Amniotic epithelial cell (primary cell): Measurements from ENCODE around the gene KIFAP3.

Experiments
- DNase-seq: peaks from one replicate; pipeline ENCODE4 v3.0.0-alpha.2; 2010; ENCODE audit warnings: low read depth

Gene KIFAP3

DNA sequence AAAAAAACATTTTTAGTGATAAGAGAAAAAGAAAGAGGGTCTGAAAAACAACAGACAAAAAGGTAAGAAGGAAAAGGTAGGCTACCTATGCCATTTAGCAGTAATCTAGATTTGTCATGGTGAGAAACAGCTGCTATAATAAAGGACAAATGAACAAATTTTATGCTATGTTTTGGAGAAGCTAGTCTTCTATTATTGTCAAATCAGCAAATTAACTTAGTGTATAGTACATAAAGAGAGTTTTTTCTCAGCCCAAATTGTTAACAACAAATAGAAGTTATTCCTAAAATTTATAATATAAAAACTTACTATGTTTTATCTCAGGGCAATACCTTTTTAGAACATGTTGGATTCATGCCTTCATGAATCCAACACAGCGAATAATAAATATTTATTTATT lies 88.7 kb downstream of the KIFAP3 start:
- no peak for DNase-seq

DNA sequence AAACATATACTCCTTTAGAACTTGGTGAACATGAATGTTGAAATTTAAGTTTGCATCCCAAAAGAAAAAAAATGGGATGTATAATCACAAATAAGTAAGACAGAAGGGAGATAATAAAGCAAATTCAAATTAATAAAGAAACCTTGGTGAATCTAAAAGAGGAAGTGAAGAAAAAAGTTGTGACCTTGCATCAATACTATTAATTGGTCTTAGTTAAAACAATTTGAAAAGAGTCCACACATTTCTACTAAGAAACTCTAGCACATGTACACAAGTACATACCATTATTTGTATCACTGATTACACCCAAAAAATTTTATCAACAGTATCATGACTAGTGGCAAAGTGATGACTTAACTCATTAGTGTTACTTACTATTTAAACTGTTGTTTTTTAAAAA lies 100.4 kb downstream of the KIFAP3 start:
- DNase-seq = no peak

DNA sequence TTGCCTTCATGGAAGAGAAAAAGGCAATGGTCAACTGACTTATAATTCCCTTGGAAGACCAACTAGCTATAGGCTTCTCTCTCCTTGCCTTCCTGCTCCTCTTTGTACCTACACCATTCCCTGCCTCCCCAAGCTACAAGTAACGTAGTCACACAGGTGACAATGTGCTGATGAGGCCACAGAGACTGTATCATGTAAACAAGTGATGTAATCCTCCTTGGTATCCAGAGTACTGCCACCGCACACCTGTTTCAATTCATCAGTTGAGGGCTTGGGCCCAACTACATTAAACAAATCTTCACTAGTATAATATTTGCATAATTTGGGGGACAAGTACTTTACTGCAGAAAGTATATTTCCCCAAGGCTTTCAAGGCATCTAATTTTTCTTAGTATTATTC lies 104.4 kb downstream of the KIFAP3 start:
- no peak for DNase-seq

DNA sequence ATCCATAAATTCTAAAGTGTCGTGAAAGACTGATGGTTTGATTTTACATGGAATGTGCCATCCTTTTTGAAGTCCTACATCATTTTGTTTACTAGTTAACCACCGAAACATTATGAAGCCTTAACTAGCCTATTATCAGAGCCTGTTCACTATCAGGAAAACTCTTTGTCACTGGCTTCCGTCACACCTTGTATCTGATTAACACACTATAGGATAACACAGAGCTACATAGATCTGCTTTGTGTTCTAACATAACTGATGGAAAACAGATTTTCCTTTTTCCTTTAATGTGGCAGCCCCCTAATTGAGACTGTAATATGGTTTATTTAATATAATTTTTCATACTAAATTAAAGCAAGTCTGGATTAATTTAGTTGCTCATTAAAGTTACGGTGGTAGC lies 106.3 kb downstream of the KIFAP3 start:
- DNase-seq = no peak

DNA sequence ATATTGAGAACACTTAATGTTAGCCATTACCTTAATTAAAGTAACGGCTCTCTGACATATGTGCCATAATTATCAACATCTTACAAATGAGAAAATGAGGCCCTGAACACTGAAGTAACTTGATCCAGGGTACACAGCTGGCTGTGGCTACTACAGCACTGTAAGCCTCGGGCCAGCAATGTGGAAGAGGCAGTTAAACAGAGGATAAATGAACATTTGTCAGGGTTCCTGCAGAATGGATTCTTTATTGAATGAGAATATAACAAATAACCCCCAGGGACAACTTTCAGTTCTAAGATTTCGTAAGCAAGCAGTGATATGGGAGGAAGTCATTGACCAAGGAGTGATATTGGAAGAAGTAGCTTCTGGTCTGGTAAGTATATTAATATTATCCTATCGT lies 110.3 kb downstream of the KIFAP3 start:
- DNase-seq = no peak

DNA sequence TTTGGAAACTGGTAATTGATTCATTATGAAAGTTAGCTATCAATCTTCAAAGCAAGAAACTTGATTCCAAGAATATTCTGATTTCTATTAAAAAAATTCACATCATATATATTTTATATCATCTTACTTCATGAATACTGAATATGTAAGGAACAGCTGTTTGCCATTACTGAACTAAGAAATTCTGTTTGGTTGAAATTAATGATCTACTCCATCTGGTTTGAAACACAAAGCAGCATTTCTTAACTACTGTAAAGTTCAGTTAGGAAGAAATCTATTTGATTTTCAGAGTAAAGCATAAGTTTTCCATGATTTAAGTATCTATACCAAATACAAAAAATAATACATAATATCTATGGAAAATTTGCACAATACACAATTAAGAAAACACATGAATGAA lies 114.8 kb downstream of the KIFAP3 start:
- DNase-seq = no peak

DNA sequence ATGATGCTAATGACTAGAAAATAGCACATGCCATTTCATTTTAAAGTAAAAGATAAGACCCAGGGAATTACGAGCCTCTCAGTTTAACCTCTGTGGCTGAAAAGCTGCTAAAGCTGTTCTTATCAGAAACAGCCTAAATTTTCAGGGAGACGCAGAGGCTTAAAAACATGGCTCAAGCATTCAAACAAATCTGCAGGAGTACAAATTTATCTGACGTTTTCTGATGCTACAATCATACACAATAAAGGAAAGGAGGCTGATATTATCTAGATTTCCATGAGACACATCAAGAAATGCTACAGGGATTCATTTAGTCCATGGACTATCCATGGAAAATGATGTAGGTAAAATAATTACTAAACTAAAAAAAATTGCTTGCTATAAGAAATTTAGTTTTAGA lies 115.5 kb downstream of the KIFAP3 start:
- DNase-seq = no peak

DNA sequence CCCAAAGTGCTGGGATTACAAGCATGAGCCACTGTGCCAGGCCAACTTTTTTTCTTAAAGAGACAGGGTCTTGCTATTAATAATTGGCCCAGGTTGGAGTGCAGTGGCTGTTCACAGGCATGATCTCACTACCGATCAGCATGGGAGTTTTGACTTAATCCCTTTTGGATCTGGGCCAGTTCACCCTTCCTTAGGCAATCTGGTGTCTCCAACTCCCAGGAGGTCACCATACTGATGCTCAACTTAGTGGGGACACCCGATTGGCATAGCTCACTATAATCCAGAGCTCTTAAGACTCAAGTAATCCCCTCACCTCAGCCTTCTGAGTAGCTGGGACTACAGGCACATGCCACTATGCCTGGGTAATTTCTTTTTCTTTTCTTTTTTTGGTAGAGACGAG lies 116.6 kb downstream of the KIFAP3 start:
- DNase-seq = no peak

DNA sequence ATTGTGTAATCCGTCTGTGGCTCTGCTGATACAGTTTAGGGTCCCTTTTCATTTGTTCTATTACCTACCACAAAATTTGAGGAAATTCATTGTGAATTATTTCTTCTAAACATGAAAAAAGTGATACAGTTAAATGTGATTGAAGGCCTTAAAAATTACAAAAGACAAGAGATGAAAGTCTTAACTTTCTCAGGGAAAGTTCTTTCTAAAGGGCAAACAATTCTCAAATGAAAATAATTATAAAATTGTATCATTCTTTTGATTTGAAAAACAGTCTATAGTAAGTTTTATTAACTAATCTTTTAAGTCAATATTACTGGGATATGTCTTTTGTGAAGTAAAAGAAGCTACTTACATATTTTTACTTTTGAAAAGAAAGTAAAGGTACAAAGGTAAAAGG lies 123.4 kb downstream of the KIFAP3 start:
- DNase-seq = no peak

DNA sequence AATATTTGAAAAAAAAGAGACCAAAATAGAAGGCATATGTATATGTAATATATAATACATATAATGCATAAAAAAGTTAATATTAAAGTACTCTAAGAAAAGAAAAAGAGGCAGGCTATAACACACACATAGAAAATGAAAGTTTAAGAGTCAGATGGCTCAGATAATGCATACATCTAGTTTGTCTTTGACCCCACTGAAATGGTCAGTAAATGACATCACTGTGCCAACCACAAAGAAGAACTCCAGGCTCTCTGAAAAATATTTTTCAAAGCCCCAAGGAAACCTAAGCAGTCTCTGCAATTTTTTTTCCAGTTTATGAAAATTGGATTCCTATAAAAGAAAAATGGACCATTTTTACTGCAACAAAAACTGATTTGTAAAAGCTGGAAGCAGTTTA lies 125.4 kb downstream of the KIFAP3 start:
- peak; percentile 63 for DNase-seq

DNA sequence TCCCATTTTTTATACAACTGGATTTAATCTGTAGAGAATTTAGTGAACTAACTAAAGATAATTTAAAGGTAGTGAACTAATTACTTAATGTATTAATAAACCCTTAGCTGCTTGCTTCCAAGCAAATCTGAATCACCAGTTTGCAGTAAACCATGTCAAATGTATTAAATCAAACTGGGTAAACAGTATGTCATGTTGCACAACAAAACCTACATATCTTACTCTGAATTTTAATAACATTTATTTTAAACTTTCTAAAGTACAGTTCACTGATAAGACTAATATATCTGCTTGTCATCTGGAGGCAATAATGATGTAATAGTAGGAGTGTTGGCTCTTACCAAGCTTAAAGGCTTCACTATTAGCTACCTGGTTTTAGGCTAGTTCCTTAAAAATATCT lies 128.3 kb downstream of the KIFAP3 start:
- DNase-seq = peak; percentile 52

DNA sequence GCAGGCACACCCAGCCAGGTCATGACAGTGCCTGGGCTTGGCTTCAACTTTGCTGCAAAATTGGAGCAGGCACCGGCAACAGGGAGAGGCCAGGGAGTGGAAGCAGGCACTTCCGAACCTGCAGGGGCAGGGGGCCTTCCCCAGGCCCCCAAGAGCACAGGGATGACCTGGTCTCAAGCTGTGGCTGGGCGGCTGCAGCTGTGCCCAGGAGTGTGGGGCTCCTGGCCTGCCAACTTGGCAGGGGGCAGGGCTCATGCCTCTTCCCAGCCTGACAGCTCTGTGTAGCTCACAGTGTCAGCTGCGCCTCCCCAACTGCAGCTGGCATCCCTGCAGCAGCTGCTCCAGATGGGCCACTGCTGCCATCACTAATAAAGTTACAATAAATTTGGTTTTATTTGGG lies 129.3 kb downstream of the KIFAP3 start:
- DNase-seq = no peak

DNA sequence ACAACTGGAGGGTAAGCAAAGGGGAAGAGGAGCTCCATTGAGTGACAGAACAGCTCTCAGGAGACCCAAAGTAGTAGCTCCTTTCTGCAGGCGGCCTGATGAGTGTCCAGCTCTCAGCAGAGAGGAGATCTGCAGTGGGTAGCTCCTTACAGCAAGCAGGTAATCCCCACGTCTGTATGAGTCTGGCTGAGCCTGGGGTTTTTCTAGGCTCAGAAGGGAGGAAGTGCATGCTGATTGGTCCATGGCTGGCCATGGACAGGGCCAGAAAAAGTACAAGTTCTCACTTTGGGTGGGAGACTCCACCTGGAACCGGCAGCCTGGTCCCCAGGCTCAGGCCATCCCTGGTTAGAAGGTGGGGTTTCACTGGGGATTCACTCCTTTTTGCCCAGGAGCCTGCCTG lies 129.9 kb downstream of the KIFAP3 start:
- no peak for DNase-seq

DNA sequence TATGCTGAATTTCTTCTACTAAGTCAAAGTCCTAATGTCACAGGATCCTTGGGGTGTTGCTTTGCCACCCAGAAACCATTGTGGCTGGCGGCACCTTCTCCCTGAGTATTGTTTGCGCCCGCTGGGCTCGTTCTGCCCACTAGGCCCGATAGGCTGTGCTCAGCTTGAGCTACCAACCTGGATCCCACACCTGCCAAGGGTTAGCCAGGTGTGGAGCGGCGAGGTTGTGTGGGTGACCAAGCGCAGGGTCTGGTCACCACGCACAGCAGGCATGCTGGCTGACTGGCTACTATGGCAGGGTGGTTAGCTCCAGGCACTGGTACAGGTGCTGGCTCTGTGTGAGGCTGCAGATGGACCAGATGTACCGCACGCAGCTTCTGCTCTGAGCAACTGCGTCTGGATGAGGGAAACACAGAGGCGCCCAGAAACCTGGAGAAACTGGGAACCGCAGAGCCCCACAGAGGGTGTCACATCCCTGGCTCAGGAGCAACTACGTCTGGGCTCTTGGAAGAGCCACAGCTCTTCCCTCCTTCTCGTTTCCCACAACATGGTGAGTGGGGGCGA lies 130.4 kb downstream of the KIFAP3 start:
- DNase-seq = no peak

DNA sequence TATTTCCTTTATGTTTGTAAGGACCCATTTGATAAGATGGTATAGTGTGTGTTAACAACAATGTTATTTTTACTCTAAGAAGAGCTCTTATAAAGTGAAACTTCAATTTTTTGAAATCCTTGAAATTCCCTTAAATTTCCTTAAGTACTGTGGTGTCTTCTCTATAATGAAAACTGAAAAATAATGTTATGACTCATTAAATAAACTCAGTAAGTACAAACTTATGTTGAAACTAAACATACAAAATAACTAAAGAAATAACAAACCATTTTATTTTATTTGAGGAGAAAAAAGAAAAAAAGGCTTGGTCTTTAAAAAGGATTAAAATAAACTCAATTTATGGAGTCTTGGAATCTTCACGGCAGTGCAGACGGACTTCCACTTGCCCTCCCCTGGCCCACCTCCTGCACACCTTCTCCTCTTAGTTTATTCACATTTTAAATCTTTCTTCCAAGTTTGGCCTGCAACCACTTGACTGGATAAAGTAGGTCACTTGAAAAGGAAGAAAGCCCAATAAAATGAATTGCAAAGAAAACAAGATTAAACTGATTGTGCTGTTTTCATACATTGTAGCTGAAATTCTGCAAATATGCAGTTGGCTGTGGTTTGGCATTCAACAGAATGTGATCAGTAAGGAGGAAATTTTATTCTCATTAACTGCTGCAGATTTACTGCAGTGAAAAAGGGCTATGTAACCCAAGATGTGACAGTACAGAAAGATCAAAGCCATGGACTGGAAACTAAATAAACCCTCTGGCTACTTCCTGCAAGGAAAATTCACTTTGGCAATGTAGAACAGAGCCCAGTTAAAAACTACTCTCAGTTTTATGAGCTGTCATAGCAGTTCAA lies 132.3 kb downstream of the KIFAP3 start:
- DNase-seq = no peak

DNA sequence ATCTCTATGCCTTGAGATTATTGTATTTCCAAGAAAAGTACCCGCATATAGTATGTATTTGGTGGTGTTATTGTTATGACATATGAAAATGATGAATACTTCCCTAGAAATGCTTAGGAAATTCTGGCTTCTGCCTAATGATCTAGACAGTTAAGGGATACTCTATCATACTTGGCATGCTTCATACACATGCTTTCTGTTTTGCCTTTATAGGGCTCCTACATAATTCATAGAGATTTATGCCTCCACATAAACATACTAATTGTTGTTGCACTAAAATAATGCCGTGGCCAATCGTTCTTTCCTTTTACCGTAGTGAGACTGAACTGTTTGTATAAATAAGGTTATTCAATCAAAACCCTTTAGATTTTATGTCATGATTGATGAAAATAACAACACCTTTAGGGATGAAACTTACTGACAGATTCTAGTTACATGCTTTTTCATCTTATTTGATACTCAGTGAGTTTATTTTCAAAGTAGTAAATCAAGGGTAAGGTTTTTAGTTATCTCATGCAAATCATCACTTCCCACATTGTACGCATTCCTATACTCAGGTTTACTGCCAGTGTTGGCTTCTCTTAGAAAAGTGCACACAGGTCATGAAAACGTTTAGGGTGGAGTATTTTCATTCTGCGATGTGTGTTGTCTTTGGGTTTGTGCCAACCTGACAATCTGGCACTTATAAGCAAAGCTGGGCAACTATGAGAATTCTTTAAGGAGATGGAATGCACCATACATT lies 140.3 kb downstream of the KIFAP3 start:
- no peak for DNase-seq

DNA sequence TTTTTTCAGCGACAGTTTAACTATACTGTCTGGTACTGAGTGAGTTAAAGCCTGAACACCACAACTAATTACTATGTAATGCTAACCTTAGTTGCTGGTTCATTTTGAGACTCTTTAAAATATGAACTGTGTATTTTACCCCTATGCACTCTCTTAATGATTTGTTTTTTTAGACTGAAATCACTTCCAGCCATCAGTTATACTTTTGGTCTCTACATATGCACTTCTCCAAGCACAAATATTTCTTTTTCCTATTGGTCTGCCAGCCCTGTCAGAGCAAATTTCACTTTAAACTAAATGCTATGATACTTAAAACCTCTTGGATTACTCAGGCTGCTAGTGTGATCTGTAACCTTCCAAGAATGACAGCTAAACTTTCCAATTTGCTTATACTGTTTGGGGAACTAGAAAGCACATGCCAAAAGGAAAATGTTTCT lies 142.7 kb downstream of the KIFAP3 start:
- DNase-seq = no peak

DNA sequence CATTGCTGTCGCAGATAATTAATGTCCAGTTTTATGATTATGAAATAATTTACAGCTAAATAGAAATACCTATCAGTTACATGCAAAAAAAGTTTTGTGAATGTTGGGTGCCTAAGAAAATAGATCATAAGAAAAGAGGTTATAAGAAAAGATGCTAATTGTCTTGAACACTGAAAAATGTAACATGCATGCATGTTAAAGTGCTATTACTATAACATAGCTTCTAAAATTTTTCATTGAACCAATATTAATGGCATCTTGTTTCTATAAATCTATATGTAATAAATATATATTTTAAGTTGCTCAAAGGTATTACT lies 145.3 kb downstream of the KIFAP3 start:
- no peak for DNase-seq

DNA sequence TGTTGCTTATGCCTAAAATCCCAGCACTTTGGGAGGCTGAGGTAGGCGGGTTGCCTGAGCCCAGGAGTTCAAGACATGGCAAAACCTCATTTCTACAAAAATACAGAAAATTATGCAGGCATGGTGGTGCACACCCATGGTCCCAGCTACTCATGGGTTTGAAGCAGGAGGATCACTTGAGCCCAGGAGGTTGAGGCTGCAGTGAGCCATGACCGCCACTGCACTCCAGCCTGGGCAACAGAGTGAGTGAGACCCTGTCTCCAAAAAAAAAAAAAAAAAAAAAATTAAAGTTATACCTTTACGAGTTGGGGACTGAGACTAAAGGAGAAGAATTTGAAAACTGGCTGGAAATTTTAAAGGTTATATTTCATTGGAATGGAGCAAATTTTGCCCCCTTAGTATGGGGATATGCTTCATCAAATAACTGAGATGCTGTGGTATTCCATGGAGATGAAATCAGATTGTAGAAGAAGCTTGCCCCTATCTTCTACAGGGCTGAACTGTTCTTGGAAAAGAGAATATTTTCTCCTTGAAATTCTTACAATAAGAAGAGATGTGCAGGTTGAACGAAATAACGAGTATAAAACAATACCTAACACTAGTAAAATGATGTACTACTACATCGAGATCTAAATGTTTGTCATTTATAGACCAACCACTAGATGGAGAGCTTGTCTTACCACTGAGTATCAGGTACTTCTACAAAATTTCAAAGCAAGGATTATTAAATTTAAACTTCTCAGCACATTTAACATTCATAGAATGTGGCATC lies 145.9 kb downstream of the KIFAP3 start:
- peak; percentile 63 for DNase-seq

DNA sequence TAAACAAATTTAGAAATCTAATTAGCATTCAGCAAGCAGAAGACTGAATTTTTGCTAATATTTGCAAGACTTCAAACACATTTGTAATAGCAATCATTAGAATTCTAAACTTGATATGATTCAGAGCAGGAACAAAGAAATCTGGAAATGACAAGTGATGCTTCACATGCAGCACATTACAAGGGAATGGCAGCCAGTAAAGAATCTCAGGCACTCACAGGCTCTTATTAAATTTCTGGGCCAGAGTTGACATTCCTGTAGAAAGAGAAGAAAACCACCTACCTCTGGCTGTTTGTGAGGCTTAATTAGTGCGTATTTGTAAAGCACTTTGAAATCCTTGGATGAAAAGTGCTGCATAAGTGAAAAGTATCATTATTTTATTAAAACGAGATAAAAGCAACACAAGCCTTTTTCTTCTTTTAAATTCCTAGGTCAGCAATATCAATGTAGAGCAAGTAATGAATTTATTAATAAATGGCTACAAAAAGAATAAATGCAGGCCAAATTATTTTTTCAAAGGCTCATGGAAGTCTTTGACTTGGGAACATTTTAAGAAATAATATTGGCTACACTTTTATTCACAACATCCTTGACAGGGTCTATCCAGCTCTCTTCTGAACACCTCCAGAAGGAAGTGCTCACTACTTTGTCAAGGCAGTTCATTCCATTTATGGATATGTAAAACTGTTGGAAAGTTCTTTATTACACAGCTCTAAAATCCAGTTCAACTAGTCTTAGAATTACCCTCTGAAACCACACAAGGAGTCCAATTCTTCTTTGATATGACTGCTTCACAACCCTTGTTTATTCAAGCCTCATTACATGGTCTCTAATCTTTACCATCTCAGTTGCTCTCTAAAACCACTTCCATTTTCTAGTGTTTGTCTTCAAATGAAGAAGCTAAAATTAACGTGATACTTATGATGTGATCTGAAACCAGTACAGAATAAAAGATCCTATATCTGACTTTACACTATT lies 148.7 kb downstream of the KIFAP3 start:
- no peak for DNase-seq

DNA sequence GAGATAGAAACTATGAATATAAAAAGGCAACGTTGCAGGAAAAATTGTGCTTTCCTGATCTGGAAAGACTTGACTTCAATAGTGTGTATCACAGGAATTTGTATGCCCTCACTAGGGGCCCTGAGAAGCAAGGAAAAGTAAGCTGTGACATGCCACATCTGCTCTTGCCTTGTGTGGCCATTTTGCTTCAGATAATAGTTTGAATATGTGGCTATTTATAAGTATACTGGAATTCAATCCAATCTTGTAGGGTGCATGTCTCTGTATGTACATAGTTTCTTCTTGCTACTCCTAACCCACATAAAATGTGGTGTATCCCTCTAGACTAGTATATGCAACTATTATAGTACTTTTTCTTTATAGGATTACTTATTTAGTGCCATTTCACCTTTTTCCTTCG lies 149.7 kb downstream of the KIFAP3 start:
- DNase-seq = no peak
